GM21515 (cell line): Measurements from ENCODE around the gene CD99L2.

Experiments used
- ATAC-seq: cut with Tn5 transposase; IDR thresholded peaks from one replicate; pipeline ENCODE4 v1.9.1; 2021; ENCODE audit not compliant: unreplicated experiment

CD99L2 gene, protein sequence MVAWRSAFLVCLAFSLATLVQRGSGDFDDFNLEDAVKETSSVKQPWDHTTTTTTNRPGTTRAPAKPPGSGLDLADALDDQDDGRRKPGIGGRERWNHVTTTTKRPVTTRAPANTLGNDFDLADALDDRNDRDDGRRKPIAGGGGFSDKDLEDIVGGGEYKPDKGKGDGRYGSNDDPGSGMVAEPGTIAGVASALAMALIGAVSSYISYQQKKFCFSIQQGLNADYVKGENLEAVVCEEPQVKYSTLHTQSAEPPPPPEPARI

DNA sequence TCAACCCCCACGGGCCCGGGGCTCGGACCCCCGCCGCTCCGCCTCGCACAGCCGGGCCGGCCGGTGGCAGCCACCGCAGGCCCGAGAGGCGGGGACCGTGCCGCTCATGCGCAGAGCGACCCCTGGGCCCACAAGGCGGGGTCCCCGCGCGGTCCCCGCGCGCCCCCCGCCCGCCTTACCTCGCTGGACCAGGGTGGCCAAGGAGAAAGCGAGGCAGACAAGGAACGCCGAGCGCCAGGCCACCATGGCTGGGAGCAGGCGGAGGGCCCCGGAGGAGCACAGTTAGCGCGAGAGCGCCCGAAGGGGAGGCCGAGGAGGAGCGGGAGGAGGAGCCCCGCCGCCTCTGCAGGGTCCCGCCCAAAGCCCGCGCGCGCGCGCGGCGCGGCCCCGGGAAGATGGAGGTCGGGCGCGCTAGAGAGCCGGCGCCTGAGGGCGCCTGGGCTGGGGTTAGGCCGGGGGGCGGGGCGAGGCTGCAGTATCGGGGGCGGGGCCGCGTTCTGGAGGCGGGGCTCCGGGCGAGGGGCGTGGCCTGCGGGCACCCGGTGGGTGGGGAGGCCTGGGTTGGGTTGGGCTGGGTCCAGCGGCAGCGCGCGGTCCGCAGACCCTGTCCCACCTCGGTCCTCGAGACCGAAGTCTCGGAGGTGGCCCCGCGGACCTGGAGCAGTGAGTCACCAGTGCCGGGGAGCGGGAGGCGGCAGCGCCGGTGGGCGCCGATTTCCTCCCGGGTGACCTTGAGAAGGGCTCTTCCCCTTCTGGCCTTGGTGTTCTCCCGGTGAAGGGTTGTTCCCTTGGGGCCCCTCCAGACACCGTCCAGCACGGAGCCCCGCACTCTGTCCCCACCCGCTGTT lies at the start of gene CD99L2:
Gene CD99L2 (minus strand): TSS at position 326 of the 848 bp plus-strand sequence. CDS start 80 bp downstream, at position 246.
- peak; percentile 91 for ATAC-seq

DNA sequence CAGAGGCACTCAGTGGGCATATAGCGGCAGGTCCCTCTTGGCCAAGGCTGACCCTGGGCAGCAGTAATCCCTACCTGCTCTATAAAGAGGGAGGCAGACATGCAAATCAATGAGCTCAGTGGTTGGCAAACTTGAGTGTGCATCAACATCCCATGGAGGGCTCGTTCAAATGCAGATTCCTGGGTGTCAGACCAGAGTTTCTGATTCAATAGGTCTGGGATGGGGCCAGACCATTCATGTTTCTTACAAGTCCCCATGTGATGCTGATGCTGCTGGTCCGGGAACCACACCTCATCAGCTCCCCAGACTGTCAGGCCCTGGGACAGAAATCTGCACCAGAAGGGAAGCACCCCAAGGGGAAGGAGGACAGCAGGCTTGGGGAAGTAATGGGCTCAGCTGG lies 45.8 kb upstream of the CD99L2 start:
- ATAC-seq, result no peak

DNA sequence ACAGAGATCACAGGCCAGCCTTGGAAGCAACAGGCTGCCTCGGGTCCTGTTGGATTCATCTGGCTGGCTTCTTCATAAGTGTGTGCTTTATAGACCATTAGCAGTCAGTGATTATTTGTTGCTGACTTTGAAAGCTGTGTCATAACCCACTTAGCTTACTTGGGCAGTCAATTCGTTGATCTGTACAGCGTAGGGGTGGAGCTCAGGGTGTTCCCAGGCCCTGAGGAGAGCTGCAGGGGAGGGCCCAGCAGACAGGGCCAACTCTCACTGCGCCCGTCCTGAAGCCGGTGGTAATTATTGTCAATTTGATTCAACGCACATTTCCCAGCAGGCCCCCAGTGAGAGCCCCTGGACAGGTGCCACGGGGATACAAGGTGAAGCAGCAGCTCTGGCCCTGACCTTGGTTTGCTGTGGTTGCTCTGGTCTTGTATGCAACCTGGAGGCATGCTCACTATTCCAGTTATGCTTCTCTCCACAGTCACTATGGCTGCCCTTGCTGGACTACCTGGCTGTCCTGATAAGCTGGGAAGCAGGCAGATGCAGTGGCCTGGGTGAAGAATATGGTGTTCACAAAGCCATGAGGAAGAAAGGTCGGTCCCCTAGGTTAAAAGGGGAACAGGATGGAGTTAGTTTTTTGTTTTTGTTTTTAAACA lies 44.6 kb upstream of the CD99L2 start:
- no peak for ATAC-seq

DNA sequence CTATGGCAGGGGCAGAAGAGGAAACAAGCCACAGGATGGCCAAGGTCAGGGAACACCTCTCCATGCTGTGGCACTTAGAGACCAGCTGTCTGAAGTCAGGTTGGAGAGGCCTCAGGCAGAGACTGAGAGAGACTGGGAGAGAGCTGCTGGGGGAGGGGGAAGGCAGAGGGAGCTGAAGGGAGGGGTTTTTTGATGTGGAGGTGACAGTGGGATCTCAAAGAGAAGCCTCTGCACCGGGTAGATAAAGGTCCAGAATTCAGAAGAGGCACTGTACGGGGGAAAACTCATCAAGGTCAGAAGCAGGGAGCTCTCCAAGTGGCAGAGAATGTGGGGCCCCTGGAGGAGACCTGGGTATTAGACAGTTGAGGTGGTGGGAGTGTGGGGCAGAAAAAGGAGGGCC lies 43.1 kb upstream of the CD99L2 start:
- no peak for ATAC-seq

DNA sequence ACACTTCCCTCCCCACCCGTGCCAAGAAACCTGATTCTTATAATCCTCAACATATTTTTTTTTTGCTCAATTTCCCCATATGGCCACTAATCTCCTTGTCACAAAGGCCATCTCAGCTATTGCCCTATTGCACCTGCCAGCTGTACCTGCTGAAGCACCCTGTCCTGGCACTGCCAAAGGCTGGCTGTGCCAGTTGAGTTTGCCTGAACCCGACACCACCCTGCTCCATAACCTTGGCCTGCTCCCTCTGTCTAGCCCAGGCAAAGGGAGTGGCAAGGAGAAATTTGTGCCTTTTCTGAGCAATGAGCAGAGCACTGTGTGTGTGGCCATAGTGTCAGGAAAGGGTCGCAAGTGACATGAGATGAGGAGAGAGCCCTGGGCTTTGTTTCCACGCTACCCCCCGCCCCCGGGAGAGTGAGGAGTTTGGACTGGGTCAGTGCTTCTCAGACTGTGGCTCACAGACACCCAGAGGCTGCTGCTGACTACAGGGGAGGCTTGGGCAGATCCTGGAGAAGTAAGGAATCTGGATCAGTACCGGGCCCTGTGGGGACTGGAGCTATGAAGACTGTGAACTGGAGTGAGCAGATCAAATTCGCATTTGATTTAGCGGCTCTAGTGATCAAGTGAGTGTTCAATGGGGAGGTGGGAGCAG lies 42.5 kb upstream of the CD99L2 start:
- ATAC-seq, result no peak

DNA sequence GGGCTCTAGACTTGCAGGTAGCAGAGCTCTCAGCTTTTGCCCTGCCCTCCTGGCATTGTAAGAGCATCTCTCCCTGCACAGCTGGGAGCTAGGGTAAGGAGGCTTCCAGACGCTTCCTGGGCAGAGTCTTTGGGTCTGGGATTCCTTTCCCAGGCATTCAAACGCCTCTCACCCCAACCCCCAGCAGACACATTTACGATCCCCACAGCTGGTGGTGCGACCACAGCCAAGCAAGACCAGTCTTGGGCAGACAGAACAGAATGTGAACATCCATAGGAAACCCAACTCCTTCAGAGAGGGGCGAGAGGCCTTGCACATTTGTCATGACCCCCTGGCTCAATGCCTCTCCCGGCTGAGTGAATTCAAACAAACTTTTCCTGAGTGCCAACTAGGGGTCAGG lies 38.1 kb upstream of the CD99L2 start:
- ATAC-seq, result no peak

DNA sequence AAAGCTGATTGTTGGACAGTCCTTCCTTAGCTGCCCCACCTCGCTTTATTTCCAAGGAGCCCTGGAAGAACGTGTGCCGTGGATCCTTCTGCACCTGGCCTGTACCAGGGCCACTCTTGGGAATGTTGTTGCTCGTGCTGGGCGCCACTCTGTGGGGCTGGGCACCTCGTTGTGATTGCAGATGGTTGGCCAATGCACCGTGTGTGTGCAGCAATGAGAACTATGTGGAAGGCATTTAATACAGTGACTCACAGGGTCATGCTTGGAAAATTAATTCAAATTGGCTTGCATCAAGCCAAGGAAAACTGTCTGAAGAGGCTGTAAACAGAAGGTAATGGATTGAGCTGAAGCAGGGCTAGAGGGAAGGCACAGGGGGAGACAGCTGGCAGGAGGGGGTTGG lies 37.0 kb upstream of the CD99L2 start:
- ATAC-seq, result no peak

DNA sequence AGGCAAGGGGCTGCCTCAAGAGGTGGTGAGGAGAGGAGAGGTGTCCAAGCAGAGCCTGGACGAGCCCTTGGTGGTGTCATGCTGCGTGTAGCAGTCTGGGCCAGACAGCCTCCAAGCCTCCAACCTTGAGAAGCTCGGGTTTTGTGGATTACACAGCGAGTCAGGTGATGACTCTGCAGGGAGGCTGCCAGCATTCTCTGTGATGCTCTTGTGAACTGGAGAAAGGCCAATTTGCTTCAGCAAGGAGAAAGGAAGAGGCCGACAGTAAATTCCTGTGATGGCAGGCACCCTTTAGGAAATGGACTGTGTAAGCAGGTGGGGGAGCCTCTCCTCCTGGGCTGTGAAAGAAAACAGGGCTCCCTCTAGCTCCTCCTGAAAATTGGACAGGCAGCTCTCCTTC lies 36.0 kb upstream of the CD99L2 start:
- ATAC-seq, result no peak

DNA sequence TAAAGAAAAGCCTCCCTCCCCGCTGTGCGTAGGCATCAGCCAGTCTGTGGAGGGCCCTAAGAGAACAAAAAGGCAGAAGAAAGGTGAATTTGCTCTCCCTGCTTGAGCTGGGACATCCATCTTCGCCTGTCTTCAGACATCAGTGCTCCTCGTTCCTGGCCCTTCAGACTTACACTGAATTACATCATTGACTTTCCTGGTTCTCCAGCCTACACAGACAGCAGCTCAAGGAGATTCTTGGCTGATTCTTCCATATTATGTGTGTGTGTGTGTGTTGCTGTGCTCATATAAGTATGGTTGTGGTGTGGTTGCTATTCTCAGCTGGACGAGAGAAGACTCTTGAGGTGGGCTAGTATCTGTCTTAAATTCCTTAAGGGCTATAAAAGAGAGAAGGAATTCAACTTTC lies 35.5 kb upstream of the CD99L2 start:
- ATAC-seq, result no peak

DNA sequence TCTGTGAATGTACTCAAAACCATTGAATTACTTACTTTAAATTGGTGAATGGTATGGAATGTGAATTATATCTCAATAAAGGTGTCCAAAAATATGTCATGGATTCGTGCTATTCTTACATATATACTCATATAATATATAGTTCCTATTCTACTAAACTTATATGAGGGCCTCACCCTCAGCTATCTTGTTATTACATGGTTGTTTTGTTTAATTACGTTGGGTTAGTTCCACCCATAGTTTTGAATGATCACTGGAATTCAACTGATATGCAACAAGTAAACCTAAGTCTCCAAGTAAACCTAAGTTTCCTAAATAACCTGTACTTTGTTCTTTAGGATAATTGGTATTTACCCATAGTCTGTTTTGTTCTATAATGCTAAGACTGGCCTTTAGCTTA lies 30.6 kb upstream of the CD99L2 start:
- ATAC-seq, result no peak

DNA sequence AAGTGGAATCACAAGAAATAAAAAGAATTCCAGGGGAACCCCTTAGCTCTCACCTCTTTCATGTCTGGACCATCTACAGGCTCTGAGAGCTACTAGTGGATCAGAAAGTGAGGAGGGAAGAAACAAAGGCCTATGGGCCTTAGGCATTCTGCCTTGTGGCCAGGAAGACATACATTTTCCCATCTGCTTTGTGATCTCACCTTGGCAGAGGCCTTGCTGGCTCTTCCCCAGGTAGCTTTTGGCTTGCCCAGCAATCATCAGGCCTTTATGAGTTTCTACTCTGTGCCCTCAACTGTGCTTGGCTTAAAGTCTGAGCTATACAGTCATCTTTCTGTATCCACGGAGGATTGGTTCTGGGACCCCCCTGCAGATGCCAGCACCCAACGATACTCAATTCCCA lies 28.3 kb upstream of the CD99L2 start:
- ATAC-seq, result no peak

DNA sequence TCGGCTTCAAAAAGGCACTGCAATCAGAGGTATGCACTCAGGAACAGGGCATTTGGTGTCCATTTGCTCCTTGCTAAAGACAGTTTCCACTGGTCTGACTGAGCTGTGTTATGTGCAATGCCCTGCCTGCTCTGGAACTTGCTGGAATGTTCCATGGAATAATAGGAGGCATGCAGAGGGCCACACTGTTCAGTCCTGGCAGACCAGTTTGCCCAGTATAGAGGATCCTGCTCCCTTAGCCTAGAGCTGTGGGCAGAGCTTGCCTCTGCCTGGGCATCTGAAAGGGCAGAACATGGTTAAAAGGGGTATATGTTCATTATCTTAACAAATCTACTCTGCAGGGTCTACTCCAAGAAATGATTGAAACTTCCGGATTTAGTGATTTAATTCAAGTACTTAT lies 27.8 kb upstream of the CD99L2 start:
- ATAC-seq, result no peak

DNA sequence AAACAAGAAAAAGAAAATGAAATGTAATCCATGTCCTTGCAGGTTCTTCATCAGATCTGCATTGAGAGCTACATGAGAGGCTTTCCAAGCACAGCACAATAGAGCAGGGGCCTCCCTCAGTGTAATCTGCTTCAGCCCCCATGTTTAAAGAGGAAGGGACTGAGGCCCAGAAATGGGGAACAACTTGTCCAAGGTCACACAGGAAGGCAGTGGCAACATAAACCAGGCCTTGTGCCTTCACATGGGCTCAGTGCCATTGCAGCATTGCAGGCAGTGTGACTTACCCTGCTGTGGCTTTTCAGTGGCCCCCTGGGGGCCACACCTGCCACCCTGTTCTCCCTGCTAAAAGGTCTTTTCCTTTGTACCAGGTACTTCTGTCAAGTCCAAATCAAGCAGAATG lies 20.9 kb upstream of the CD99L2 start:
- ATAC-seq, result no peak

DNA sequence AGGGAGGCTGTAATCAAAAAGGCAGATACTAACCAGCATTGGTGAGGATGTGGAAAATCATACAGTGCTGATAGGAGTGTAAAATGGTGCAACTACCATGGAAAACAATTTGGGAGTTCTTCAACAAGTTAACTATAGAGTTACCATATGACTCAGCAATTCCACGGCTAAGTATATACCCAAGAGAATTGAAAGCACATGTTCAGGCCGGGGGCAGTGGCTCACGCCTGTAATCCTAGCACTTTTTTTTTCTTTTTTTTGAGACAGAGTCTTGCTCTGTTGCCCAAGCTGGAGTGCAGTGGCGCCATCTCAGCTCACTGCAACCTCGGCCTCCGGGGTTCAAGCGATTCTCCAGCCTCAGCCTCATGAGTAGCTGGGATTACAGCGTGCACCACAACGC lies 15.0 kb upstream of the CD99L2 start:
- no peak for ATAC-seq

DNA sequence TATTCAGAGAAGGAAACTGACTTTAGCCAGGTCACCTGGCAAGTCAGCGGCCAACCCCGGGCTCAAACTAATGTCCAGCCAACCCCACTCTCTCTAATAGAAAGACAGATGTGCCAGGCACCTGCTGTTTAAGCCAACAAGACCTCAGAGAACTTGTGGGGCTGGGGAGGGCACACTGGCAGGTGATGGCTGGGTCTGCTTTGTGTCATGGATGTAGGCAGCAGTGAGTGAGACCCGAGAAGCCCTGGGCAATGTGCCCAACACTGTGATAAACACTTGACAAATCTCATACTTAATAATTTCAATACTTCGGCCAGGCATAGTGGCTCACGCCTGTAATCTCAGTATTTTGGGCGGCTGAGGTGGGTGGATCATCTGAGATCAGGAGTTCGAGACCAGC lies 9.0 kb upstream of the CD99L2 start:
- ATAC-seq, result no peak

DNA sequence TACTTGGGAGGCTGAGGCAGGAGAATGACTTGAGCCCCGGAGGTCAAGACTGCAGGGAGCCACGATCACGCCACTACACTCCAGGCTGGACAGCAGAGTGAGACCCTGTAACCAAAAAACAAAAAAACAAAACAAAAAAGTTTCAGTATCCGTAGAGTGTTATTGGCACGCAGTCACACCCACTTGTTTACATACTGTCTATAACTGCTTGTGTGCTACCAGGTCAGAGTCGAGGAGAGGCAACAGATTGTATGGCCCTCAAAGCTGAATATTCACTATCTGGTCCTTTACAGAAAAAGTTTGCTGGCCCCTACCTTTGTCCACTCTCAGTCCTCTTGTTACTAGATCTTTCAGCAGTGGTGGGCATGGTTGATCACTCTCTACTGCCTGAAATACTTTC lies 8.2 kb upstream of the CD99L2 start:
- ATAC-seq, result no peak

DNA sequence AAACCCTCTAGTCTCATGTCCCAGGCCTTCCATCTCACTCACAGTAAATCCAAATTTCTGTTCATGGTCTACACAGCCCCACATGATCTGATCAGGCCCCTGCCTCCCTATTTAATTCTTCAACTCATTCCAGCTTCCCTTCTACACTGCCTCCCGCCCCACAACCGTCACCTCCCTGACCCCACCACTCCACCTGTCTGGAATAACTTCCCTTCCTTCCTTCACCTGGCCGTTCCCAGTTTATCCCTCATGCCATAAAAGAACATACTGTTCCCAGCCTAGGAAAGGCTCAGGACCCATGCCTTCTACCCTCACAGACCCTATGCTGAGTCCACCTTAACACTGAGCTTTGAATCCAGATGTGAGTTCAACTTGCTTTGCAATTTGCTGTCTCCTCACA lies 6.8 kb upstream of the CD99L2 start:
- no peak for ATAC-seq

DNA sequence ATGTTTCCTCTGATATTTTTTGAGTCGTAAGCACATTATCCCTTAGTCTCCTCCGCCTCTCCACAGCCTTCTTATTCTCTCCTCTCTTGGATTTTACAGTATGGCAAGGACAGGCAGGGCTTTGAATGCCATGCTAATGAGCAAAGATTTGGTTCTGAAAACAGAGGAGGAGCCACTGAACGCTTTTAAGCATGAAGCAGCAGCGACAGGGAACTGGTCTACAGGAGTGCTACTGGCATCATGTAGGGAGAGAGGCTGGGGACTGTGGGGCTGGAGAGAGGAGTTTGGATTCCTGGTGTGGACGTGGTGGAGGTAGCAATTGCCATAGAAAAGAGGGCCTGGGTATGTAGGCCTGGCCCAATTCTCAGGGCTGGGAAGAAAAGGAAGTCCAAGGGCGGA lies 4.6 kb upstream of the CD99L2 start:
- no peak for ATAC-seq

DNA sequence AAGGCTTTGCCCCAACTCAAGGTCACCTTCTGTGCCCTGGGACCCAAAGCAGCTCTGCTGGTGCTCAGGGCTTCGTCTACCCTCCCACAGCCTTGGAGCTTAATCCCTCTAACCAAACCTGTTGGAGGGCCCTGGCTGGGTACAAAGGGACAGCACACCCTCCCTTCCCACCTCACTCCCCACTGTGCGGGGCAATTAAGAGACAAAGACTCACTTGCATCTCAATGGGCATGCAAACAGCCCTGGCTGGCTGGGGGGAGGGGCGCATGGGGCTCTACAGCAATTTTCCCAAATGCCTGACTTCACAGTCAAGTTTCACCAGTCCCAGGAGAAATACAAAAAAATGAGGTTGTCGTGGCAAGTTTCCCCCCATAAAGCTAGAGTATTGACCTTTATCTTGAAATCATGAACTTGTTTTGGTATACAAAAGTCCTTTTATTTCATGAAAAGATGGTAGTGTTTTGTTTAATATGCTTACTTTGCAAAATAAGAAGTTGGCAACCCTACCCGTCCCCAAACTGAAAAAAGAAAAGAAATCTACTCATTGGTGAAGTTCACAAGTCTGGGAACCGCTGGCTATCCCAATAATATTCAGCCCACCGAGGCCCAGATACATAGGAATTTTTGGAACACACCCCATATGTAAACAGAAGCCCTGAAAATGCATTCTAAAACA lies 4.1 kb upstream of the CD99L2 start:
- no peak for ATAC-seq

DNA sequence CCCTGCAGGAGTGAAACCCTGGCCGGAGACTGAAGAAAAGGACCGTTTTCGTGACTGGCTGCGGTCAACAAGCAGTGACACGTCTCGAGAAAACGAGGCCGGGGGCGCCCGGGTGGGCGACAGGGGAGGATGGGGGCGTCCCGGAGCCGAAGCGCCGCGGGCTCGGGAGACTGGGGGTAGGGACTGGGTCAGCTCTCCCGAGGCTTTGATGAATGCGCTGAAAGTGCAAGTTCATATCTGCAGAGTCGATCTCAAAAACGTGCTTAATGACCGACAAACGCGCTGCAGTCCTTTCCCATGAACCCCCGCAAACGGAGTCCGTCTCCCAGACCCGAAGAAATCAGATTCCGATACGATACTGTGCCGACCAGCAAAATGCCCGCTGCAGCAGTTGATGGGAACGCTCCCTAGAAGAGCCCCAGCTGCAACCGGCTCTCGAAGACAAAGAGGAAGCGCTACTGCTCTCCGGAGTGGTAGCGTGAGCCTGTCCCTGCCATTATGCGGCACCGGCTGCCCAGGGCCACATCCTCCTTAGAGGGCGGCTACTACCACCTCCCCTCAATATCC lies 806 bp upstream of the CD99L2 start:
- peak; percentile 43 for ATAC-seq
